IPS-NIHi7 (cell line): ENCODE measurements around the gene PEG3.
"Not testable (repeated sequence)": the region's sequence is repeated elsewhere in the genome, so short reads cannot be mapped to it uniquely, and the experiment has no call there.

Source experiments
- DNase-seq: peaks from one replicate; pipeline ENCODE4 v3.0.0; 2012; ENCODE audit warnings: mixed read lengths; ENCODE audit errors: extremely low spot score

PEG3 gene

GRCh38 chr19:56840451-56841192 lies at the start of gene PEG3, which contains the start of gene ZIM2:
Gene PEG3, minus strand, starts transcription at chr19:56840726. Its CDS starts 16,071 bp downstream, at chr19:56824655.
Gene ZIM2, minus strand, starts transcription at chr19:56840726. Its CDS starts 16,449 bp downstream, at chr19:56824277.
- no peak for DNase-seq

- no peak for DNase-seq
Measured at GRCh38 chr19:56885173-56885985, 44.9 kb upstream of the PEG3 start.

- DNase-seq: no peak
Measured at GRCh38 chr19:56884441-56884840, 43.9 kb upstream of the PEG3 start.

- no peak for DNase-seq
Measured at GRCh38 chr19:56880592-56881190, 40.2 kb upstream of the PEG3 start.

- no peak for DNase-seq
Measured at GRCh38 chr19:56877069-56877715, 36.7 kb upstream of the PEG3 start.

GRCh38 chr19:56875717-56876116 lies 35.2 kb upstream of the PEG3 start:
- DNase-seq: no peak

- no peak for DNase-seq
Measured at GRCh38 chr19:56874530-56874929, 34.0 kb upstream of the PEG3 start.

GRCh38 chr19:56873493-56873892 lies 33.0 kb upstream of the PEG3 start:
- no peak for DNase-seq

GRCh38 chr19:56869886-56870285 lies 29.4 kb upstream of the PEG3 start:
- no peak for DNase-seq

- DNase-seq: no peak
Measured at GRCh38 chr19:56868446-56868845, 27.9 kb upstream of the PEG3 start.

- no peak for DNase-seq
Measured at GRCh38 chr19:56866538-56866937, 26.0 kb upstream of the PEG3 start.

GRCh38 chr19:56864443-56865125 lies 24.1 kb upstream of the PEG3 start:
- no peak for DNase-seq

GRCh38 chr19:56862741-56863140 lies 22.2 kb upstream of the PEG3 start:
- DNase-seq: no peak

GRCh38 chr19:56860409-56860808 lies 19.9 kb upstream of the PEG3 start:
- DNase-seq: not testable (repeated sequence)

- DNase-seq: no peak
Measured at GRCh38 chr19:56858026-56858425, 17.5 kb upstream of the PEG3 start.

GRCh38 chr19:56856822-56857221 lies 16.3 kb upstream of the PEG3 start:
- no peak for DNase-seq

GRCh38 chr19:56852361-56852760 lies 11.8 kb upstream of the PEG3 start:
- not testable (repeated sequence) for DNase-seq

- no peak for DNase-seq
Measured at GRCh38 chr19:56848166-56848565, 7.6 kb upstream of the PEG3 start.

GRCh38 chr19:56842412-56842811 lies 1.9 kb upstream of the PEG3 start:
- DNase-seq: no peak

GRCh38 chr19:56841193-56841543 lies 642 bp upstream of the PEG3 start:
- no peak for DNase-seq

- no peak for DNase-seq
Measured at GRCh38 chr19:56839652-56840450, 675 bp downstream of the PEG3 start.
